Stomach smooth muscle (tissue), 2 donors: Measurements from ENCODE around the gene CLCN7.

ENCODE experiments used
- H3K27ac ChIP-seq: one replicate; pipeline ENCODE4 v1.7.0; 2013; ENCODE audit warnings: mild to moderate bottlenecking, low read length, inconsistent platforms
- H3K27me3 ChIP-seq, 2 donors: one replicate each; pipeline ENCODE4 v1.7.0; 2013; ENCODE audit warnings: low read length in 2 of 2; ENCODE audit not compliant: insufficient read depth in 2 of 2, control insufficient read depth in 1 of 2
- H3K36me3 ChIP-seq, 2 donors: one replicate each; pipeline ENCODE4 v1.7.0; 2013; ENCODE audit warnings: low read length in 2 of 2; ENCODE audit not compliant: control insufficient read depth in 2 of 2, insufficient read depth in 2 of 2
- H3K4me1 ChIP-seq: one replicate; pipeline ENCODE4 v1.7.0; 2013; ENCODE audit warnings: low read length; ENCODE audit not compliant: control insufficient read depth, insufficient read depth
- H3K4me3 ChIP-seq, 2 donors: one replicate each; pipeline ENCODE4 v1.7.0; 2013; ENCODE audit warnings: low read length in 2 of 2
- H3K9ac ChIP-seq, 2 donors: one replicate each; pipeline ENCODE4 v1.7.0; 2013; ENCODE audit warnings: low read length in 2 of 2, mild to moderate bottlenecking in 1 of 2
- H3K9me3 ChIP-seq, 2 donors: one replicate each; pipeline ENCODE4 v1.7.0; 2013; ENCODE audit warnings: low read length in 2 of 2; ENCODE audit not compliant: control insufficient read depth in 2 of 2
- donor health status: healthy.
- donor health status: Pancreatic carcinoma.

CLCN7 gene

GRCh38 chr16:1459967-1460366 lies 14.9 kb downstream of the CLCN7 start:
- Histone ChIP-seq H3K36me3 (peaks cover 29 to 31% of the 10 kb centered on the region in 2 donors), H3K27me3 (no peaks in the 10 kb centered on the region), H3K4me3 (no peak overlapping the region), H3K9ac (no peak overlapping the region), H3K4me1 (no peaks in the 10 kb centered on the region), H3K27ac (no peak overlapping the region), H3K9me3 (no peaks in the 10 kb centered on the region)

GRCh38 chr16:1458977-1459341 lies 15.9 kb downstream of the CLCN7 start:
- Histone ChIP-seq H3K27me3 (no peaks in the 10 kb centered on the region), H3K4me3 (no peak overlapping the region), H3K4me1 (no peaks in the 10 kb centered on the region), H3K9ac (no peak overlapping the region), H3K27ac (no peak overlapping the region), H3K9me3 (no peaks in the 10 kb centered on the region), H3K36me3 (peaks cover 28 to 31% of the 10 kb centered on the region in 2 donors)

- H3K27ac ChIP-seq: no peak overlapping the region
- H3K36me3 ChIP-seq: peaks cover 31 to 36% of the 10 kb centered on the region in 2 donors
- H3K9me3 ChIP-seq: no peaks in the 10 kb centered on the region
- H3K27me3 ChIP-seq: no peaks in the 10 kb centered on the region
- H3K9ac ChIP-seq: no peak overlapping the region
- H3K4me1 ChIP-seq: no peaks in the 10 kb centered on the region
- no peak overlapping the region for H3K4me3 ChIP-seq
These were observed 16.4 kb downstream of the CLCN7 start for GRCh38 chr16:1458336-1458976.

- Histone ChIP-seq H3K4me3 (no peak overlapping the region), H3K36me3 (peaks cover 32% of the 10 kb centered on the region in 2 donors), H3K9me3 (no peaks in the 10 kb centered on the region)
These were observed 17.2 kb downstream of the CLCN7 start for GRCh38 chr16:1457489-1458245.

GRCh38 chr16:1456951-1457350 lies 17.9 kb downstream of the CLCN7 start:
- Histone ChIP-seq H3K27me3 (no peaks in the 10 kb centered on the region), H3K4me1 (no peaks in the 10 kb centered on the region), H3K9ac (no peak overlapping the region), H3K36me3 (peaks cover 37 to 38% of the 10 kb centered on the region in 2 donors), H3K4me3 (no peak overlapping the region), H3K9me3 (no peaks in the 10 kb centered on the region), H3K27ac (no peak overlapping the region)

More at GRCh38 chr16:1457489-1458245, 17.2 kb downstream of the CLCN7 start:
- Histone ChIP-seq H3K4me1 (no peaks in the 10 kb centered on the region), H3K27ac (no peak overlapping the region), H3K27me3 (no peaks in the 10 kb centered on the region), H3K9ac (no peak overlapping the region)

DNA sequence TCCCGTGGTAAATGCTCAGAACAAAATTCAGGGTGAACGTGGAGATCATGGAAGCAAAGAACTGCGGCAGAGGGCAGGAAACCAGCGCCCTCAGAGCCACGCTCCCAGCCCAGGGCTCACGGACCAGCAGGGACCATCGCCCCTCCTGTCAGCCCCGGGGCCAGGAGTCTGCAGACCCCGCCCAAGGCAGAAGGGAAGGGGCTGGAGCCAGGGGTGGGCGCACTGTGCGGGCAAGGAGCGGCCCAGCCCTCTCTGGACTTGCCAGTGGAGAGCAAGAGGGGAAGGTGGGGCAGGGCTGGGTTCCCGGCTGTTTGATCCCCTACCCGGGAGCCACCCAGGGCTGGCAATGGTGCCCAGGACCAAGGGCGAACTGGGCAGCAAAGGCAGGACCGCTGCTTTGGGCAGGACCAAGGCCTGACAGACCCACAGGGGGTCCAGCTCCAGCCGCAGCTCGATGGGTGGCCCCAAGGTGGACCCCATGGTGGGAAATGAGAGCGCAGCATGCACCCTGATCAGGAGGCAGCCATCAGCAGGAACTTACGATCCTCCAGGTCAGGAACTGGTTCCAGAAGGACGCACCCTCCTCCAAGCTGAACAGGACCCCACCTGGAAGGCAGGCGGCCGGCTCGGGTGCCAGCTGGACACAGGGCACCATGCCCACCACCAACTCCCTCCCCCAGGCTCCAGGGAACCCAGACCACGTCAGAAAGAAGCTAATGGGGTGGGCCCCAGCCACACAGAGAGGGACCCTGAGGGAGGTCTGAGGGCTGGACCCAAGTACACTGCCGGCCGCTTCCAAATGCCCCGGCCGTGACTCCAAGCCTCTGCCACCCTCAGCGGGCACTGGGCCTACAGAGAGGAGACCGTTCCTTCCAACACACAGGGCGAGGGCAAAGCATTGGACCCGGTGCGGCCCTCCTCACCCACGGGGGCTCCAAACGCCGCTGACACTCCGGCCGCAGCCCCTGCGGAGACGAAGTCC lies 19.3 kb downstream of the CLCN7 start:
- Histone ChIP-seq H3K9me3 (no peaks in the 10 kb centered on the region), H3K9ac (no peak overlapping the region), H3K36me3 (peaks cover 33 to 48% of the 10 kb centered on the region in 2 donors), H3K4me3 (no peak overlapping the region), H3K27me3 (no peaks in the 10 kb centered on the region), H3K27ac (no peak overlapping the region), H3K4me1 (no peaks in the 10 kb centered on the region)

DNA sequence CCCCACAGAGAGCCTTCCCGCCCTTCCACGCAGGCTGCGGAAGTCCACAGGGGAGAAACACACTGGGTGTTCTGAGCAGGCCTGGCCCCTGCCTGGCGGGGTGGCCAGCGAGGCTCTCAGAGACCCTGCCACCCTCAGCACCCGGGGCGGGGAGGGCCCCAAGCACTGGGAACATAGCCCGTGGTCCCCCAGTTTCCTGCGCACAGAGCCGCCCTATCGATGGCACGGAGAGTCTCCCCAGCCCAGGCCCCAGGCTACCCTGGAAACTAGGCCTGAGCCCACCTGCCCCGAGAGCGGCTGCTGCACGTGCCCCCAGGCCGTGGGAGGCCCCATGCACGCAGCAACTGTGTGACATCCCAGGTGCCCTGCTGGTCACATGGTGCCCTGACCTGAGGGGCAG lies 20.3 kb downstream of the CLCN7 start:
- H3K27me3 ChIP-seq: no peaks in the 10 kb centered on the region
- H3K4me3 ChIP-seq: no peak overlapping the region
- H3K4me1 ChIP-seq: no peaks in the 10 kb centered on the region
- no peak overlapping the region for H3K9ac ChIP-seq
- no peaks in the 10 kb centered on the region for H3K9me3 ChIP-seq
- peaks cover 34 to 45% of the 10 kb centered on the region in 2 donors for H3K36me3 ChIP-seq
- H3K27ac ChIP-seq: no peak overlapping the region

GRCh38 chr16:1453316-1453715 lies 21.5 kb downstream of the CLCN7 start:
- no peaks in the 10 kb centered on the region for H3K27me3 ChIP-seq
- H3K4me1 ChIP-seq: no peaks in the 10 kb centered on the region
- H3K9me3 ChIP-seq: no peaks in the 10 kb centered on the region
- no peak overlapping the region for H3K4me3 ChIP-seq
- H3K36me3 ChIP-seq: peaks cover 33 to 41% of the 10 kb centered on the region in 2 donors
- no peak overlapping the region for H3K9ac ChIP-seq
- H3K27ac ChIP-seq: no peak overlapping the region

GRCh38 chr16:1452530-1452929 lies 22.3 kb downstream of the CLCN7 start:
- no peak overlapping the region for H3K9ac ChIP-seq
- H3K36me3 ChIP-seq: peaks cover 28 to 41% of the 10 kb centered on the region in 2 donors
- H3K27me3 ChIP-seq: no peaks in the 10 kb centered on the region
- H3K4me3 ChIP-seq: no peak overlapping the region
- no peaks in the 10 kb centered on the region for H3K4me1 ChIP-seq
- no peaks in the 10 kb centered on the region for H3K9me3 ChIP-seq
- no peak overlapping the region for H3K27ac ChIP-seq

DNA sequence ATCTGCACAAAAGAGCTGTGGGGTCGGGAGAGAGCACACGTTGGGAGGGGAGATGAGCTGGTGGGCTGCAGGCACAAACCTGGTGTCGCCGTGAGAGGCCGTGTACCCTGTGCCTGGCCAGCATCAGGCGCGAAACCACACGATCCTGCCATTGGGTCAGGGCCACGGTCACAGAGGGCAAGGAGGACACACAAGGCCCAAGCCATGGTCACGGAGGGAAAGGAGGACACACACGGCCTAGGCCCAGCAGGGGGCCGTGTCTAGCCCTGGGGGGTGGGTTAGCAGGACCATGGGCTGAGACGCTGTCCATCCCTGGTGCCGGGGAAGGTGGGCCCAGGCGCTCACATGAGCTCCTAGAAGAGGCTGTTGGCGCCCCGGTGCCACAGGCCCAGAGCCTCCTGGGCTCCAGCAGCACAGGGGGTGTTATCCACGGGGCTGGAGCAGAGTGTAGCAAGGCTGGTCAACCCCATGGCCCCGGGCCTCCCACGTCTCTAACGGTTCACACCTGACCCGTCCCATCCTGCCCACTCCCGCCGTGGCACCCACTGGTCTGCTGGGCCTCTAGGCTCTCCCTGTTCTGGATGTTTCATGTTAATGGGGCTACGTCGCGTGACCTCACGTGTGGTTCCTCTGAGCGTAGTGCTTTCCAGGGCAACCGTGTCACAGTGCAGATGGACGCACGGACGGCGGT lies 23.0 kb downstream of the CLCN7 start:
- no peak overlapping the region for H3K4me3 ChIP-seq
- H3K27me3 ChIP-seq: no peaks in the 10 kb centered on the region
- no peak overlapping the region for H3K9ac ChIP-seq
- H3K9me3 ChIP-seq: no peaks in the 10 kb centered on the region
- no peak overlapping the region for H3K27ac ChIP-seq
- no peaks in the 10 kb centered on the region for H3K4me1 ChIP-seq
- peaks cover 22 to 39% of the 10 kb centered on the region in 2 donors for H3K36me3 ChIP-seq
